Coronary artery (tissue), 2 donors: ENCODE results near the gene CFTR.

ENCODE experiments used
- DNase-seq: peaks from one replicate; pipeline ENCODE4 v3.0.0-alpha.2; 2017; ENCODE audit warnings: low spot score
- H3K27ac ChIP-seq, 2 donors: fragments of 200-600 bp; sonication (generic); one replicate each; pipeline ENCODE4 v1.5.1; 2016 to 2019
- H3K4me3 ChIP-seq: fragments of 200-600 bp; sonication (generic); 2 replicates; pipeline ENCODE4 v1.5.1; 2016; ENCODE audit warnings: mild to moderate bottlenecking, moderate library complexity
- TF ChIP-seq, protein P1 (sequence below): fragments of 200-600 bp; sonication (generic); IDR thresholded peaks from one replicate; pipeline ENCODE4 v1.5.1; 2019; ENCODE audit warnings: antibody characterized with exemption

Gene CFTR

DNA sequence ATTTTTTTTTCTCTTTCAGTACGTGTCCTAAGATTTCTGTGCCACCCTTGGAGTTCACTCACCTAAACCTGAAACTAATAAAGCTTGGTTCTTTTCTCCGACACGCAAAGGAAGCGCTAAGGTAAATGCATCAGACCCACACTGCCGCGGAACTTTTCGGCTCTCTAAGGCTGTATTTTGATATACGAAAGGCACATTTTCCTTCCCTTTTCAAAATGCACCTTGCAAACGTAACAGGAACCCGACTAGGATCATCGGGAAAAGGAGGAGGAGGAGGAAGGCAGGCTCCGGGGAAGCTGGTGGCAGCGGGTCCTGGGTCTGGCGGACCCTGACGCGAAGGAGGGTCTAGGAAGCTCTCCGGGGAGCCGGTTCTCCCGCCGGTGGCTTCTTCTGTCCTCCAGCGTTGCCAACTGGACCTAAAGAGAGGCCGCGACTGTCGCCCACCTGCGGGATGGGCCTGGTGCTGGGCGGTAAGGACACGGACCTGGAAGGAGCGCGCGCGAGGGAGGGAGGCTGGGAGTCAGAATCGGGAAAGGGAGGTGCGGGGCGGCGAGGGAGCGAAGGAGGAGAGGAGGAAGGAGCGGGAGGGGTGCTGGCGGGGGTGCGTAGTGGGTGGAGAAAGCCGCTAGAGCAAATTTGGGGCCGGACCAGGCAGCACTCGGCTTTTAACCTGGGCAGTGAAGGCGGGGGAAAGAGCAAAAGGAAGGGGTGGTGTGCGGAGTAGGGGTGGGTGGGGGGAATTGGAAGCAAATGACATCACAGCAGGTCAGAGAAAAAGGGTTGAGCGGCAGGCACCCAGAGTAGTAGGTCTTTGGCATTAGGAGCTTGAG is at the start of gene CFTR:
CFTR (plus strand) TSS at position 801 of the 830 bp plus-strand sequence. CDS start 70 bp downstream, outside the sequence.
- Histone ChIP-seq H3K4me3 (peak within 1 kb of the TSS; percentile 64), H3K27ac (no peak within 1 kb of the TSS)
- TF ChIP-seq, protein P1, sequence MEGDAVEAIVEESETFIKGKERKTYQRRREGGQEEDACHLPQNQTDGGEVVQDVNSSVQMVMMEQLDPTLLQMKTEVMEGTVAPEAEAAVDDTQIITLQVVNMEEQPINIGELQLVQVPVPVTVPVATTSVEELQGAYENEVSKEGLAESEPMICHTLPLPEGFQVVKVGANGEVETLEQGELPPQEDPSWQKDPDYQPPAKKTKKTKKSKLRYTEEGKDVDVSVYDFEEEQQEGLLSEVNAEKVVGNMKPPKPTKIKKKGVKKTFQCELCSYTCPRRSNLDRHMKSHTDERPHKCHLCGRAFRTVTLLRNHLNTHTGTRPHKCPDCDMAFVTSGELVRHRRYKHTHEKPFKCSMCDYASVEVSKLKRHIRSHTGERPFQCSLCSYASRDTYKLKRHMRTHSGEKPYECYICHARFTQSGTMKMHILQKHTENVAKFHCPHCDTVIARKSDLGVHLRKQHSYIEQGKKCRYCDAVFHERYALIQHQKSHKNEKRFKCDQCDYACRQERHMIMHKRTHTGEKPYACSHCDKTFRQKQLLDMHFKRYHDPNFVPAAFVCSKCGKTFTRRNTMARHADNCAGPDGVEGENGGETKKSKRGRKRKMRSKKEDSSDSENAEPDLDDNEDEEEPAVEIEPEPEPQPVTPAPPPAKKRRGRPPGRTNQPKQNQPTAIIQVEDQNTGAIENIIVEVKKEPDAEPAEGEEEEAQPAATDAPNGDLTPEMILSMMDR = no peak
- no peak for DNase-seq

DNA sequence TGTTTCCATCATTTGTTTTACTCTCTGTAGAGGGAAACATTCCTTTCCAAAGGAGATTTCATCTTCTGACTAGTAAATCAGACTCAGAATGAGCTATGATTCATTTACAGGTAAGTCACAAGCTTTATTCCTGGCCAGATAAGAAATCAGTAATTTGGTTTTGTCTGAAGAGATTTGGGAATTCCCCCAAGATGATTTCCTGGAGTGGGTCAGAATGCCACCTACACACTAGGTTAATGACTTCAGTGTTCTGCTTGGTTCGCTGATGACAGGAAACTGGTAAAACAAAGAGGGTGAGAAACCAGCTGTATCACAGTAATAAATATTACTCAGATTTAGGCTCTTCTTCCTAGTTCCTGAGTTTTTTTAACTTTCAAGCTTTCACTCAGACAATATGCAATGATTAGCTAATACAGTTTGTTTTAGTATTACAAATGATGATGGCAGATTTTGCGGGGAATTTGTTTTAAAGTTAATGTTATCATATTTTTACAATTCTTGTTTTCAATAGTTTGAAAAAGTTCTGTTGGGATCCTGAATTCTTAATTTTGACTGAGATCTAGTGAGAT is 44.3 kb upstream of the CFTR start:
- TF ChIP-seq, protein P1 = no peak
- no peak overlapping the region for H3K27ac ChIP-seq
- H3K4me3 ChIP-seq = no peak overlapping the region
- DNase-seq = no peak

DNA sequence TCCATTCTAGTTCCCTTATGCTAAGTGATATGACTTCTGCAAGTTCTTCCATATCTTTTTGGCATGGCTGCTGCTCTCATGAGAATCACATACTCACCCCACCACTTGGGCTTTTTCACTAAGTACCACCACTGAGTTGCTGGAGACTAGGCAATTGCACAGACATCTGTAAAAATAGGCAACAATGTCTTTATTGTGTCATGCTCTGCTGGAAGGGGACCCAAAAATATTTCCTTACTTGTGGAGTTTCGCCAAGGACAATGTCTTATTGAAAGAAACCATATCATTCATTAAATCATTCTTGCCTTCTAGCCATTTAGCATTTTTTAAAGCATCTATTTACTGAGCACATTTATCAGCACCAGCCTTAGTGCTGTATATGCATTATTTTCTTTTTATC is 35.2 kb upstream of the CFTR start:
- TF ChIP-seq, protein P1 = no peak
- DNase-seq = no peak
- no peak overlapping the region for H3K4me3 ChIP-seq
- no peak overlapping the region for H3K27ac ChIP-seq

DNA sequence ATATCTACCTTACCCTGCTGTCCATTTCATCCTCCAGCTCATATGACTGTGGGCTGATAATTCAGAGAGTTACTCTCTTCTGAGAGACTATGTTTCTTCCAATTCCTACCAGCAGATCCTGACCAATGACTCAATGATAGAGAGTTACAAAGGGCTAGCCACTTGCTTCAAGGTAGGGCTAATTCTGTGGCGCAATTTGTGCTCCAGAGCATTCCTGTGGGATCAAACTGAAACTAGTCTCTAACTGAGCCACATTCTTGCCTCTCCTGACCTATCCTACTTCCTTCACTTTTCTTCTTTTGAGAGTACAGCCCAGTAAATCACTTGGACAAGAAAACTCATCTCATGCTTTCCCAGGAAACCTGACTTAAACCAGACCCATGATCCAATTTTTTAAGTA is 34.6 kb upstream of the CFTR start:
- TF ChIP-seq, protein P1 = no peak
- no peak overlapping the region for H3K4me3 ChIP-seq
- DNase-seq = no peak
- no peak overlapping the region for H3K27ac ChIP-seq

DNA sequence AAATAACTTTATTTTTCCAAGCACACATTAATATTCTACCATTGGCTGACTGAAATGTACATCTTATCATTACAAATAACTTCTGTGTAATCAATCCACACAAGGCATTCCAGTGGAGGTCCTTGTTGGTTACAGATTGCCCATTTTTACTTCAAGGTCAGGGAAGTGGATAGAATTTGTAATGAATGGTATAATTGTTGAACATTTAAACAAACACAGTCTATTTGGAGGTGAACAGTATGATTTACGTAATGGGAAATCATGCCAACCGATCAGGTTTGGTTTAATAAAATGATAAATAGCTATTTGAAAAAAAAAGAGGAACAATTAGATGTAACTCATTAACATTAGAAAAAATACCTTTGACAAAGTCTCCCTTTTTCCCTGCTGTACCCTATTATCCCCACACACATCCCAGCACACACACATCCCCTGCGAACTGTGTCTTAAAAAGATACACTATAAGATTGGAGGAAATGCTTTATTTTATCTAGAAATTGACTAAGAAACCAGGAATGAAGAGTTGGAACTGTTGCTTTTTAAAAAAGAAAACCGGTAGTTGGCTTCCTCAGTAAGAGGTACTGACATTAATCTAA is 33.5 kb upstream of the CFTR start:
- no peak overlapping the region for H3K27ac ChIP-seq
- no peak for DNase-seq
- TF ChIP-seq, protein P1 = no peak
- H3K4me3 ChIP-seq = no peak overlapping the region

DNA sequence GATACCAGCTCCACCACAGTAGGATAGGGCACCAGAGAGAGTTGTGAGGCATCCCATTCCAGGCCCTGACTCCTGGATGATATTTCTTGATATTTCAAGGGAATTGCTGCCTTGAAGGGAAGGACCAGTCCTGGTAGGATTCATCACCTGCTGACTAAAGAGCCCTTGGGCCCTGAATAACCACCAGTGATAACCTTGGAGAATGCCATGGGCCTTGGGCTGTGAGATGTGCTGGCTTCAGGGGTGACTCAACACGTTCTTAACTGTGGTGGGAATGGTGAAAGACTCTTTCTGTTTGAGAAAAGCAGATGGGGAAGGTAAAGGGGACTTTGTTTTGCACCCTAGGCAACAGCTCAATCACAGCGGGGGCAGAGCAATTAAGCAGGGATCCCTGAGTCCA is 31.2 kb upstream of the CFTR start:
- Histone ChIP-seq H3K27ac (no peak overlapping the region), H3K4me3 (no peak overlapping the region)
- TF ChIP-seq, protein P1 = no peak
- DNase-seq = no peak
